Natural killer cell treated with Interleukin-12 subunit alpha and Interleukin-12 subunit beta and Interleukin-15 and Interleukin-18, amount 100 ng/mL, for 72 hours (primary cell): Measurements from ENCODE around the gene ZBED3. TPM values are rescaled to one million over a fixed set of nuclear protein-coding genes. Genes with fewer than 3 reads are reported as not detected.
"Not testable (repeated sequence)": the region's sequence is repeated elsewhere in the genome, so short reads cannot be mapped to it uniquely, and the experiment has no call there.

Experiments used
- ATAC-seq, 2 donors: fragments of 150-1000 bp; cut with Tn5 transposase in 1 of 2; sonication (Bioruptor Pico), chemical (Tn5 transposase) in 1 of 2; 2 replicates each; pipeline ENCODE4 v1.10.0; 2021
- DNase-seq: peaks from one replicate; pipeline ENCODE4 v3.0.0; 2022; ENCODE audit warnings: low spot score
- H3K27ac Mint-ChIP-seq, 2 donors: 1 replicate in 1 of 2; 2 replicates in 1 of 2; pipeline ENCODE4 v1.8.0; 2022; ENCODE audit warnings: mixed read lengths in 2 of 2, mild to moderate bottlenecking in 1 of 2, moderate library complexity in 1 of 2
- H3K27me3 Mint-ChIP-seq, 2 donors: 1 replicate in 1 of 2; 2 replicates in 1 of 2; pipeline ENCODE4 v1.8.0; 2022; ENCODE audit warnings: mixed read lengths in 2 of 2
- H3K36me3 Mint-ChIP-seq: one replicate; pipeline ENCODE4 v1.8.0; 2022; ENCODE audit warnings: mixed read lengths
- H3K4me1 Mint-ChIP-seq, 2 donors: 1 replicate in 1 of 2; 2 replicates in 1 of 2; pipeline ENCODE4 v1.8.0; 2022; ENCODE audit warnings: low read depth in 2 of 2, mixed read lengths in 2 of 2, mild to moderate bottlenecking in 1 of 2
- H3K4me3 Mint-ChIP-seq: one replicate; pipeline ENCODE4 v1.8.0; 2022; ENCODE audit warnings: mixed read lengths
- H3K9me3 Mint-ChIP-seq: 2 replicates; pipeline ENCODE4 v1.8.0; 2022; ENCODE audit warnings: mixed read lengths
- total RNA-seq, 2 donors: library from RNA; stranded (reverse); gene quantifications; one replicate each; pipeline ENCODE4 v1.2.3, GENCODE V29; 2022

The ZBED3 gene, protein sequence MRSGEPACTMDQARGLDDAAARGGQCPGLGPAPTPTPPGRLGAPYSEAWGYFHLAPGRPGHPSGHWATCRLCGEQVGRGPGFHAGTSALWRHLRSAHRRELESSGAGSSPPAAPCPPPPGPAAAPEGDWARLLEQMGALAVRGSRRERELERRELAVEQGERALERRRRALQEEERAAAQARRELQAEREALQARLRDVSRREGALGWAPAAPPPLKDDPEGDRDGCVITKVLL
- under 1 TPM; 0.12 to 0.17 TPM for total RNA-seq

DNA sequence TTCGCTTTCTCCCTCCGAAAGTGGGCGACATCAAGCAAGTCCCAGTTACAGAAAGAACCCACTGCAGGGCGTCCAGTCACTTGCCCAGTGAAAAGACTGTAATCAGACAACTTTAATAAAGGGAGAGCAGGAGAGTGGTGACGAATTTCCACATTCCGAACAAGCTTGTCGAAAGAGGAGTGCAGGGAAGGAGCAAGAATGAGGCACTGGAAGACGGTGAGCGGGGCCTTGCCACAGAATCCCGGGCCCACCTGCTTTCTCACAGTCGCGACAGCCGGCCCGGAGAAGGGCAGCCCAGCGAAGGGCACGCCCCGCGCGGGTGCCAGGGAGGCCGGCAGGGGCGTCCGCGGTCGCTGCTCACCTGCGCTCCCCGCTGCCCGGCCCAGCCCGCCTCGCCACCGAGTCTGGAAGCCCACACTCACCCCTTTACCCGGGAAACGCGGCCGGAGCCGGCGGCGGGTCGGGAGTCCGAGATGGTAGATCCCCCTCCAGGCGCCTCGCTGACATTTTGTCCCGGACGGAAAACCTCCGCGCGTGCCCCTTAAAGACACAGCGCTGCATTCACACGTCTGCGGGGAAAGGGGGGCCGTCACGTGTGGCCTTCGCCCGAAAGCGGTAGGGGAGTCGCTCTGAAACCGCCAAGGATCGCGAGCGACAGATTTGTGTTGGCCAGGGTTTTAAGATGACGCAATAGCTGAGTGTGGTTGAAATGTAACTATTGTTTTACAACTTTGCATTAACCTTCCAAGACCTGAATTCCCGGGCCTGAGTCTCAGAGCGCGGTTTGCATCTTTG lies at the start of gene ZBED3:
TSS of gene ZBED3 (minus strand) at position 597 of the 795 bp plus-strand sequence. CDS start 9,407 bp downstream, outside the sequence.
- ATAC-seq (peak; percentile 75 to 78), DNase-seq (peak; percentile 71)
- Mint-ChIP-seq H3K27ac (peak within 1 kb of the TSS in 1 of 2 donors; percentile 18), H3K9me3 (no peaks in the 10 kb centered on the region), H3K4me3 (peak within 1 kb of the TSS; percentile 85), H3K36me3 (no peaks in the 10 kb centered on the region), H3K27me3 (peaks cover 3 to 15% of the 10 kb centered on the region in 2 donors), H3K4me1 (peaks cover 11 to 15% of the 10 kb centered on the region in 2 donors)

- no peak for DNase-seq
- no peak for ATAC-seq
- Mint-ChIP-seq H3K27ac (no peak overlapping the region), H3K9me3 (no peaks in the 10 kb centered on the region), H3K4me1 (no peaks in the 10 kb centered on the region), H3K4me3 (no peak overlapping the region), H3K36me3 (no peaks in the 10 kb centered on the region), H3K27me3 (peaks cover 14 to 19% of the 10 kb centered on the region in 2 donors)
These were observed 46.1 kb upstream of the ZBED3 start for GRCh38 chr5:77133061-77133758.

GRCh38 chr5:77131361-77131760 lies 44.3 kb upstream of the ZBED3 start:
- H3K36me3 Mint-ChIP-seq: no peaks in the 10 kb centered on the region
- no peaks in the 10 kb centered on the region for H3K9me3 Mint-ChIP-seq
- peaks cover 14 to 19% of the 10 kb centered on the region in 2 donors for H3K27me3 Mint-ChIP-seq
- H3K4me1 Mint-ChIP-seq: no peaks in the 10 kb centered on the region
- ATAC-seq (no peak), DNase-seq (no peak)
- H3K4me3 Mint-ChIP-seq: no peak overlapping the region
- no peak overlapping the region for H3K27ac Mint-ChIP-seq

GRCh38 chr5:77129391-77129990 lies 42.4 kb upstream of the ZBED3 start:
- Mint-ChIP-seq H3K9me3 (no peaks in the 10 kb centered on the region), H3K4me1 (no peaks in the 10 kb centered on the region), H3K27ac (no peak overlapping the region), H3K4me3 (no peak overlapping the region), H3K27me3 (peaks cover 8 to 19% of the 10 kb centered on the region in 2 donors), H3K36me3 (no peaks in the 10 kb centered on the region)
- DNase-seq: no peak
- no peak for ATAC-seq

GRCh38 chr5:77128411-77129061 lies 41.5 kb upstream of the ZBED3 start:
- Mint-ChIP-seq H3K27me3 (peaks cover 8 to 19% of the 10 kb centered on the region in 2 donors), H3K4me3 (no peak overlapping the region), H3K4me1 (no peaks in the 10 kb centered on the region), H3K36me3 (no peaks in the 10 kb centered on the region), H3K27ac (no peak overlapping the region), H3K9me3 (no peaks in the 10 kb centered on the region)
- ATAC-seq: no peak
- DNase-seq: no peak

GRCh38 chr5:77123057-77123456 lies 36.0 kb upstream of the ZBED3 start:
- H3K4me3 Mint-ChIP-seq: no peak overlapping the region
- peaks cover 0 to 3% of the 10 kb centered on the region in 2 donors for H3K27me3 Mint-ChIP-seq
- no peak overlapping the region for H3K27ac Mint-ChIP-seq
- no peaks in the 10 kb centered on the region for H3K4me1 Mint-ChIP-seq
- ATAC-seq (no peak), DNase-seq (no peak)
- no peaks in the 10 kb centered on the region for H3K9me3 Mint-ChIP-seq
- no peaks in the 10 kb centered on the region for H3K36me3 Mint-ChIP-seq

DNA sequence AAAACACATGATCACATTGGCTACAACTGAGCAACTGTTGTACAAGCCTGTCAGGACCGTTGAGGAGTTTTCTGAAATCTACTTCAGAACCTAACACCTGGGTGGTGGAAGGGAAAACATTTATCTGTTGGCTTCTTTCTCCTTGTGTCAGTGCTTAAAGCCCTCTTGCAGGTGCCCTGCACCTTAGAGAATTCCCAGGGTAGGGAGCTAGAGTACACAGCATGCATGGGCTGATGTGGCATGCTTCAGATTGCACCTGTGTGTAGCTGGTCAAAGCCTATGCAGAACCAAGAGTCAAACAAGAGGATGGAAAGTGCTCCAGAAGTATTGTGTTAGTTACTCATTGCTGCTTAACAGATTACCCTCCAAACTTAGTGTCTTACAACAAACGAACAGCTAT lies 33.6 kb upstream of the ZBED3 start:
- H3K36me3 Mint-ChIP-seq: no peaks in the 10 kb centered on the region
- no peak overlapping the region for H3K27ac Mint-ChIP-seq
- H3K27me3 Mint-ChIP-seq: peaks cover 7 to 10% of the 10 kb centered on the region in 2 donors
- no peaks in the 10 kb centered on the region for H3K4me1 Mint-ChIP-seq
- no peaks in the 10 kb centered on the region for H3K9me3 Mint-ChIP-seq
- no peak for ATAC-seq
- no peak for DNase-seq
- H3K4me3 Mint-ChIP-seq: no peak overlapping the region

GRCh38 chr5:77120086-77120485 lies 33.0 kb upstream of the ZBED3 start:
- Mint-ChIP-seq H3K9me3 (no peaks in the 10 kb centered on the region), H3K4me1 (no peaks in the 10 kb centered on the region), H3K27ac (no peak overlapping the region), H3K4me3 (no peak overlapping the region), H3K27me3 (peaks cover 11 to 16% of the 10 kb centered on the region in 2 donors), H3K36me3 (no peaks in the 10 kb centered on the region)
- ATAC-seq: no peak
- DNase-seq: no peak

DNA sequence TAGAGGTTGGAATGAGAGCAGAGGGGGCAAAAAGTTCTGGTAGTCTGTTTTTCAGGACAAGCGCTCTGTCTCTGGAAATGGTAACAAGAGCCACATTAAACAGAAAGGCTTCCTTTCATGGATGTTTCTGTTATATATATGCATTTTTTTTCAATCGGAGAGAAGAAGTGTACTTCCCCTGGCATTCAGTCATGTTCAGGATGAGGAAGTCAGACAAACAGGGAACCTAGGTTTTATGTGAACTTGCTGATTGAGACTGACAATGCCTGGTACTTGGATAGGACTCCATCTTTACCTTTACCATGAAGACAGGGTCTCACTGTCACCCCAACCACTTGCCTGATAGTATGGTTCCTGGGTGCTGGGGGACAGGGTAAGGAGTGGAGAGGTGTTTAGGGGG lies 30.1 kb upstream of the ZBED3 start:
- no peaks in the 10 kb centered on the region for H3K9me3 Mint-ChIP-seq
- H3K36me3 Mint-ChIP-seq: no peaks in the 10 kb centered on the region
- no peaks in the 10 kb centered on the region for H3K4me1 Mint-ChIP-seq
- H3K27me3 Mint-ChIP-seq: peaks cover 9 to 24% of the 10 kb centered on the region in 2 donors
- DNase-seq (no peak), ATAC-seq (no peak)
- no peak overlapping the region for H3K4me3 Mint-ChIP-seq
- no peak overlapping the region for H3K27ac Mint-ChIP-seq

GRCh38 chr5:77107035-77107434 lies 19.9 kb upstream of the ZBED3 start:
- not testable (repeated sequence) for H3K9me3 Mint-ChIP-seq, ATAC-seq, H3K4me1 Mint-ChIP-seq, DNase-seq, H3K27me3 Mint-ChIP-seq, H3K27ac Mint-ChIP-seq, H3K4me3 Mint-ChIP-seq, H3K36me3 Mint-ChIP-seq

- no peaks in the 10 kb centered on the region for H3K4me1 Mint-ChIP-seq
- ATAC-seq: no peak
- H3K36me3 Mint-ChIP-seq: no peaks in the 10 kb centered on the region
- no peak overlapping the region for H3K4me3 Mint-ChIP-seq
- no peaks in the 10 kb centered on the region for H3K9me3 Mint-ChIP-seq
- H3K27me3 Mint-ChIP-seq: no peaks in the 10 kb centered on the region
- H3K27ac Mint-ChIP-seq: no peak overlapping the region
- no peak for DNase-seq
These were observed 17.7 kb upstream of the ZBED3 start for GRCh38 chr5:77104813-77105212.

GRCh38 chr5:77103457-77103856 lies 16.4 kb upstream of the ZBED3 start:
- H3K27me3 Mint-ChIP-seq: no peaks in the 10 kb centered on the region
- no peak overlapping the region for H3K4me3 Mint-ChIP-seq
- no peaks in the 10 kb centered on the region for H3K4me1 Mint-ChIP-seq
- DNase-seq (no peak), ATAC-seq (no peak)
- H3K36me3 Mint-ChIP-seq: no peaks in the 10 kb centered on the region
- H3K9me3 Mint-ChIP-seq: no peaks in the 10 kb centered on the region
- no peak overlapping the region for H3K27ac Mint-ChIP-seq

DNA sequence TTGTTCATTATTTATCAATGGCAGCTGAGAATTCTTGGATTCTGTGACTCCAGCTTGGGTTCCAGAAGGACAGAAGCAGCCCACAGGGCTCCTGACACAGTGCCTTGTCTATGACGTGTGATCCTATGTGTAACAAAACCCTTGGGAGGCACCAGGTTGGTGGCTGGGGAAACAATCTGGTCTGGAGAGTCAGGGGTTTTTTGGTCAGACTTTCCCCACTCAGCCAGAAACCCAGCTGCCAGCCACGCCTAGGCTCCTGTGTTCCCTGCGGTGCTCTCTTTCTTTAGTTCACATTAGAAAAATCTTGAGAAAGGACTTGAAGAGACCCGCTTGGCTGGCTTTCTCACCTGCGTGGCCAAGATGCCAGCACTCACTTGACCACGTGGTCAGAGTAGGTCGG lies 15.5 kb upstream of the ZBED3 start:
- no peaks in the 10 kb centered on the region for H3K9me3 Mint-ChIP-seq
- H3K27me3 Mint-ChIP-seq: no peaks in the 10 kb centered on the region
- DNase-seq (no peak), ATAC-seq (no peak)
- no peaks in the 10 kb centered on the region for H3K36me3 Mint-ChIP-seq
- H3K27ac Mint-ChIP-seq: no peak overlapping the region
- no peaks in the 10 kb centered on the region for H3K4me1 Mint-ChIP-seq
- no peak overlapping the region for H3K4me3 Mint-ChIP-seq
